ENCODE results near the gene DNASE2. TPM values are rescaled to one million over a fixed set of nuclear protein-coding genes. Genes with fewer than 3 reads are reported as not detected.

Gene DNASE2
- polyA plus RNA-seq, 1 donor (not counting 4 experiments of a cell fraction or from before 2014, with no cell fraction given), result 23.5 TPM

GRCh38 chr19:12825254-12826131 is 55.8 kb downstream of the DNASE2 start:
- Histone ChIP-seq H3K27ac (ENCODE audit: control insufficient read depth, insufficient read depth, low read length) (no peak overlapping the region), H3K27me3 (ENCODE audit: control insufficient read depth, extremely low read depth, insufficient read depth, low read length) (peaks cover 8% of the 10 kb centered on the region), H3K36me3 (ENCODE audit: control insufficient read depth in 2 of 2, extremely low read depth in 1 of 2, insufficient read depth in 2 of 2, low read length in 2 of 2) (no peaks in the 10 kb centered on the region), H3K9me1 (ENCODE audit: control insufficient read depth, extremely low read depth, insufficient read depth, low read length) (no peaks in the 10 kb centered on the region), H3K9ac (ENCODE audit: control insufficient read depth, extremely low read depth, insufficient read depth, low read length) (no peak overlapping the region), H3K9me3 (ENCODE audit: control insufficient read depth, low read depth, low read length) (no peaks in the 10 kb centered on the region), H3K4me3 (ENCODE audit: control insufficient read depth in 2 of 3, extremely low read depth in 1 of 3, insufficient read depth in 2 of 3, low read depth in 1 of 3, low read length in 3 of 3) (no peak overlapping the region), H3K79me2 (ENCODE audit: control insufficient read depth, insufficient read depth, low read length) (no peaks in the 10 kb centered on the region), H4K20me1 (ENCODE audit: control insufficient read depth, extremely low read depth, insufficient read depth, low read length) (no peaks in the 10 kb centered on the region), H3K4me2 (ENCODE audit: control insufficient read depth, extremely low read depth, insufficient read depth, low read depth, low read length) (no peak overlapping the region), H3K4me1 (ENCODE audit: control insufficient read depth, extremely low read depth, insufficient read depth, low read length) (no peaks in the 10 kb centered on the region), H2AFZ (ENCODE audit: control insufficient read depth, low read length) (peak overlapping the region; percentile 39)
- no peak for FAIRE-seq
- dilution Hi-C loops (cut with MboI; ENCODE audit: extremely low pct_ligation_motif_present, low sequenced_read_pairs), result no loop called here
- TF ChIP-seq CTCF (optimal IDR thresholded peaks at IDR 0.05 in 1 of 3, IDR thresholded peaks at IDR 0.05 in 1 of 3, conservative IDR thresholded peaks at IDR 0.05 in 1 of 3; ENCODE audit: extremely low read depth in 1 of 3, insufficient read depth in 2 of 3, low read length in 3 of 3) (peak in 2 of 3 experiments; percentile 58 to 66), EZH2 (IDR thresholded peaks at IDR 0.05; ENCODE audit: low read length) (no peak)
- no peak for DNase-seq (ENCODE audit: low read depth, low spot score)

Small RNA genes lying within 50 kb of the gene (small RNA-seq; reads per million reads assigned to genes)
- gene MIR5695 (ENCODE audit: insufficient read length in 3 of 3, low read depth in 3 of 3, low replicate concordance in 1 of 3) (0 reads per million in 3 experiments), gene MIR6794 (ENCODE audit: insufficient read length in 3 of 3, low read depth in 3 of 3, low replicate concordance in 1 of 3) (0 reads per million in 3 experiments)

Other genes with a start within 250 kb of the DNASE2 start
- gene MAN2B1, start 214.7 kb downstream of the DNASE2 start, polyA plus RNA-seq, result 17.0 to 30.1 TPM (median 21.1 TPM) in 3 replicates
- gene WDR83, start 214.6 kb downstream of the DNASE2 start, polyA plus RNA-seq, result 3.8 to 5.6 TPM (median 5.0 TPM) in 3 replicates
- gene DHPS, start 199.6 kb downstream of the DNASE2 start, polyA plus RNA-seq, result 36.5 to 45.0 TPM (median 37.2 TPM) in 3 replicates
- not detected in 3 replicates for gene GNG14, start 193.5 kb downstream of the DNASE2 start, polyA plus RNA-seq
- gene FBXW9, start 184.8 kb downstream of the DNASE2 start, polyA plus RNA-seq, result 5.6 to 11.2 TPM (median 8.1 TPM) in 3 replicates
- 75.3 to 115 TPM (median 105 TPM) in 3 replicates for gene TNPO2, start 157.5 kb downstream of the DNASE2 start, polyA plus RNA-seq
- 148 to 170 TPM (median 153 TPM) in 3 replicates for gene TRIR, start 146.8 kb downstream of the DNASE2 start, polyA plus RNA-seq
- gene GET3, start 144.0 kb downstream of the DNASE2 start, polyA plus RNA-seq, result 104 to 173 TPM (median 138 TPM) in 3 replicates
- gene BEST2, start 129.7 kb downstream of the DNASE2 start, polyA plus RNA-seq, result 0.03 TPM in 1 of 3 replicates, not detected in the others
- 19.0 to 27.4 TPM (median 21.9 TPM) in 3 replicates for gene HOOK2, start 105.9 kb downstream of the DNASE2 start, polyA plus RNA-seq
- gene JUNB, start 90.0 kb downstream of the DNASE2 start, polyA plus RNA-seq, result 34.9 to 85.1 TPM (median 40.8 TPM) in 3 replicates
- gene PRDX2, start 79.6 kb downstream of the DNASE2 start, polyA plus RNA-seq, result 119 to 301 TPM (median 154 TPM) in 3 replicates
- gene THSD8, start 79.4 kb downstream of the DNASE2 start, polyA plus RNA-seq, result 0.41 to 6.6 TPM (median 2.9 TPM) in 3 replicates
- gene RNASEH2A, start 74.9 kb downstream of the DNASE2 start, polyA plus RNA-seq, result 12.7 to 32.5 TPM (median 19.7 TPM) in 3 replicates
- not detected in 3 replicates for gene RTBDN, start 46.9 kb downstream of the DNASE2 start, polyA plus RNA-seq
- 0.09 to 0.13 TPM (median 0.11 TPM) in 3 replicates for gene MAST1, start 42.9 kb downstream of the DNASE2 start, polyA plus RNA-seq
- not detected in 3 replicates for gene KLF1, start 5.8 kb upstream of the DNASE2 start, polyA plus RNA-seq
- 9.9 to 16.8 TPM (median 11.5 TPM) in 3 replicates for gene GCDH, start 9.7 kb upstream of the DNASE2 start, polyA plus RNA-seq
- gene SYCE2, start 37.8 kb upstream of the DNASE2 start, polyA plus RNA-seq, result 0.07 to 0.10 TPM in 2 of 3 replicates, not detected in the other
- gene FARSA, start 52.3 kb upstream of the DNASE2 start, polyA plus RNA-seq, result 29.9 to 68.7 TPM (median 30.9 TPM) in 3 replicates
- gene CALR, start 57.2 kb upstream of the DNASE2 start, polyA plus RNA-seq, result 785 to 1,497 TPM (median 899 TPM) in 3 replicates
- 20.3 to 63.3 TPM (median 23.7 TPM) in 3 replicates for gene RAD23A, start 64.4 kb upstream of the DNASE2 start, polyA plus RNA-seq
- gene GADD45GIP1, start 75.8 kb upstream of the DNASE2 start, polyA plus RNA-seq, result 27.8 to 38.4 TPM (median 35.5 TPM) in 3 replicates
- gene DAND5, start 88.1 kb upstream of the DNASE2 start, polyA plus RNA-seq, result 0.09 TPM in 1 of 3 replicates, not detected in the others
- 3.1 to 21.4 TPM (median 5.2 TPM) in 3 replicates for gene NFIX, start 114.0 kb upstream of the DNASE2 start, polyA plus RNA-seq
- gene LYL1, start 221.4 kb upstream of the DNASE2 start, polyA plus RNA-seq, result 0.07 to 0.26 TPM (median 0.13 TPM) in 3 replicates
- gene TRMT1, start 235.3 kb upstream of the DNASE2 start, polyA plus RNA-seq, result 30.9 to 44.6 TPM (median 34.5 TPM) in 3 replicates
- gene NACC1, start 236.8 kb upstream of the DNASE2 start, polyA plus RNA-seq, result 32.9 to 63.2 TPM (median 56.4 TPM) in 3 replicates